Keratinocyte (primary cell): ENCODE results near the gene ASCL4. TPM values are rescaled to one million over a fixed set of nuclear protein-coding genes. Genes with fewer than 3 reads are reported as not detected.

Source experiments
- DNase-seq: peaks from one replicate; pipeline ENCODE4 v3.0.0-alpha.2; 2011; ENCODE audit warnings: low read depth, missing footprints, low spot score
- FAIRE-seq: peaks from 2 replicates; lab custom pipeline; 2011; peaks lifted over from hg19 to GRCh38; lab: Jason Lieb, UNC
- H2AFZ ChIP-seq: 2 replicates; pipeline ENCODE4 v1.6.0; 2012; ENCODE audit warnings: low read length, control low read depth, inconsistent platforms; ENCODE audit not compliant: control insufficient read depth
- H3K27ac ChIP-seq: 2 replicates; pipeline ENCODE4 v1.5.1; 2011; ENCODE audit warnings: low read length; ENCODE audit not compliant: control insufficient read depth, insufficient read depth
- H3K27me3 ChIP-seq: 3 replicates; pipeline ENCODE4 v1.6.0; 2011; ENCODE audit warnings: low read length; ENCODE audit not compliant: control insufficient read depth, insufficient read depth; ENCODE audit errors: extremely low read depth
- H3K36me3 ChIP-seq, 2 experiments: 2 replicates in 1 of 2; 3 replicates in 1 of 2; pipeline ENCODE4 v1.5.1; 2011; ENCODE audit warnings: low read length in 2 of 2, mild to moderate bottlenecking in 1 of 2; ENCODE audit not compliant: control insufficient read depth in 2 of 2, insufficient read depth in 2 of 2; ENCODE audit errors: extremely low read depth in 1 of 2
- H3K4me1 ChIP-seq: 3 replicates; pipeline ENCODE4 v1.5.1; 2011; ENCODE audit warnings: low read length; ENCODE audit not compliant: control insufficient read depth, insufficient read depth; ENCODE audit errors: extremely low read depth
- H3K4me2 ChIP-seq: 3 replicates; pipeline ENCODE4 v1.6.0; 2011; ENCODE audit warnings: low read depth, low read length; ENCODE audit not compliant: control insufficient read depth, insufficient read depth; ENCODE audit errors: extremely low read depth
- H3K4me3 ChIP-seq, 3 experiments: fragments of 200-600 bp in 1 of 3; sonication (generic) in 1 of 3; 2 replicates in 2 of 3; 3 replicates in 1 of 3; pipeline ENCODE4 v1.5.1; 2011 to 2016; ENCODE audit warnings: low read length in 3 of 3, mild to moderate bottlenecking in 3 of 3, control low read depth in 2 of 3, inconsistent platforms in 1 of 3, low read depth in 1 of 3, mixed read lengths in 1 of 3, mixed run types in 1 of 3, moderate library complexity in 1 of 3; ENCODE audit not compliant: control insufficient read depth in 2 of 3, insufficient read depth in 2 of 3; ENCODE audit errors: extremely low read depth in 1 of 3
- H3K79me2 ChIP-seq: 2 replicates; pipeline ENCODE4 v1.6.0; 2012; ENCODE audit warnings: low read length; ENCODE audit not compliant: control insufficient read depth, insufficient read depth
- H3K9ac ChIP-seq: 3 replicates; pipeline ENCODE4 v1.6.0; 2011; ENCODE audit warnings: low read length; ENCODE audit not compliant: control insufficient read depth, insufficient read depth; ENCODE audit errors: extremely low read depth
- H3K9me1 ChIP-seq: 3 replicates; pipeline ENCODE4 v1.6.0; 2011; ENCODE audit warnings: low read length; ENCODE audit not compliant: control insufficient read depth, insufficient read depth; ENCODE audit errors: extremely low read depth
- H3K9me3 ChIP-seq: 2 replicates; pipeline ENCODE4 v1.5.1; 2012; ENCODE audit warnings: low read depth, low read length; ENCODE audit not compliant: control insufficient read depth
- H4K20me1 ChIP-seq: 3 replicates; pipeline ENCODE4 v1.6.0; 2011; ENCODE audit warnings: low read length; ENCODE audit not compliant: control insufficient read depth, insufficient read depth; ENCODE audit errors: extremely low read depth
- CTCF ChIP-seq, 3 experiments: IDR thresholded peaks in 1 of 3; conservative IDR thresholded peaks in 1 of 3; optimal IDR thresholded peaks in 1 of 3; 2 replicates in 2 of 3; 3 replicates in 1 of 3; pipeline versions ENCODE3 to v1.5.1; 2011; ENCODE audit warnings: low read length in 3 of 3, mild to moderate bottlenecking in 3 of 3, moderate library complexity in 2 of 3, control low read depth in 1 of 3, inconsistent platforms in 1 of 3; ENCODE audit not compliant: insufficient read depth in 2 of 3; ENCODE audit errors: extremely low read depth in 1 of 3
- EZH2 ChIP-seq: IDR thresholded peaks from one replicate; pipeline ENCODE4 v1.6.1; 2012; ENCODE audit warnings: inconsistent platforms, mild to moderate bottlenecking, low read length, moderate library complexity
- dilution Hi-C: fragments of 300-500 bp; cut with MboI; formaldehyde crosslinking; loops from one replicate; pipeline ENCODE4 v1.7.0; 2020; ENCODE audit warnings: low sequenced_read_pairs; ENCODE audit not compliant: extremely low pct_ligation_motif_present
- polyA plus RNA-seq, 5 experiments: library from polyadenylated mRNA; depleted of rRNA in 3 of 5; stranded (reverse) in 3 of 5; stranded (forward) in 1 of 5; unstranded in 1 of 5; fragments of >200 nt; gene quantifications; 1 replicate in 1 of 5; 2 replicates in 3 of 5; 3 replicates in 1 of 5; pipeline versions ENCODE4 v1.2.1 to v1.2.3, GENCODE V29; 2011 to 2012; ENCODE audit warnings: missing spikeins in 2 of 5, low read depth in 1 of 5, low replicate concordance in 1 of 5

ASCL4 gene
- polyA plus RNA-seq, 1 donor (not counting 4 experiments of a cell fraction or from before 2014, with no cell fraction given) = not detected

GRCh38 chr12:107765316-107765715 is 9.2 kb upstream of the ASCL4 start:
- H3K4me1 ChIP-seq = peaks cover 4% of the 10 kb centered on the region
- no peaks in the 10 kb centered on the region for H3K27me3 ChIP-seq
- no peak overlapping the region for H3K4me2 ChIP-seq
- dilution Hi-C loops = no loop called here
- no peak overlapping the region for H3K4me3 ChIP-seq
- no peak overlapping the region for H2AFZ ChIP-seq
- no peak for DNase-seq
- no peaks in the 10 kb centered on the region for H3K9me1 ChIP-seq
- no peaks in the 10 kb centered on the region for H4K20me1 ChIP-seq
- H3K9ac ChIP-seq = no peak overlapping the region
- no peaks in the 10 kb centered on the region for H3K9me3 ChIP-seq
- no peaks in the 10 kb centered on the region for H3K36me3 ChIP-seq
- no peak for FAIRE-seq
- H3K27ac ChIP-seq = no peak overlapping the region
- TF ChIP-seq EZH2 (no peak), CTCF (optimal IDR thresholded peaks at IDR 0.05 in 1 of 3, IDR thresholded peaks at IDR 0.05 in 1 of 3, conservative IDR thresholded peaks at IDR 0.05 in 1 of 3; ENCODE audit: extremely low read depth in 1 of 3, insufficient read depth in 2 of 3, low read length in 3 of 3) (no peak)
- peaks cover 4% of the 10 kb centered on the region for H3K79me2 ChIP-seq

GRCh38 chr12:107767466-107767865 is 7.0 kb upstream of the ASCL4 start:
- no peak for DNase-seq
- no peak overlapping the region for H3K4me3 ChIP-seq
- no peaks in the 10 kb centered on the region for H3K4me1 ChIP-seq
- FAIRE-seq = no peak
- no peak overlapping the region for H3K27ac ChIP-seq
- dilution Hi-C loops = no loop called here
- no peaks in the 10 kb centered on the region for H3K9me3 ChIP-seq
- H3K27me3 ChIP-seq = peaks cover 4% of the 10 kb centered on the region
- no peaks in the 10 kb centered on the region for H3K36me3 ChIP-seq
- no peaks in the 10 kb centered on the region for H3K79me2 ChIP-seq
- H3K9ac ChIP-seq = no peak overlapping the region
- no peak for TF ChIP-seq CTCF (optimal IDR thresholded peaks at IDR 0.05 in 1 of 3, IDR thresholded peaks at IDR 0.05 in 1 of 3, conservative IDR thresholded peaks at IDR 0.05 in 1 of 3; ENCODE audit: extremely low read depth in 1 of 3, insufficient read depth in 2 of 3, low read length in 3 of 3)
- TF ChIP-seq EZH2 = no peak
- no peak overlapping the region for H3K4me2 ChIP-seq
- H4K20me1 ChIP-seq = no peaks in the 10 kb centered on the region
- no peak overlapping the region for H2AFZ ChIP-seq
- no peaks in the 10 kb centered on the region for H3K9me1 ChIP-seq
